ENCODE results near the gene DPP9.

The DPP9 gene

DNA sequence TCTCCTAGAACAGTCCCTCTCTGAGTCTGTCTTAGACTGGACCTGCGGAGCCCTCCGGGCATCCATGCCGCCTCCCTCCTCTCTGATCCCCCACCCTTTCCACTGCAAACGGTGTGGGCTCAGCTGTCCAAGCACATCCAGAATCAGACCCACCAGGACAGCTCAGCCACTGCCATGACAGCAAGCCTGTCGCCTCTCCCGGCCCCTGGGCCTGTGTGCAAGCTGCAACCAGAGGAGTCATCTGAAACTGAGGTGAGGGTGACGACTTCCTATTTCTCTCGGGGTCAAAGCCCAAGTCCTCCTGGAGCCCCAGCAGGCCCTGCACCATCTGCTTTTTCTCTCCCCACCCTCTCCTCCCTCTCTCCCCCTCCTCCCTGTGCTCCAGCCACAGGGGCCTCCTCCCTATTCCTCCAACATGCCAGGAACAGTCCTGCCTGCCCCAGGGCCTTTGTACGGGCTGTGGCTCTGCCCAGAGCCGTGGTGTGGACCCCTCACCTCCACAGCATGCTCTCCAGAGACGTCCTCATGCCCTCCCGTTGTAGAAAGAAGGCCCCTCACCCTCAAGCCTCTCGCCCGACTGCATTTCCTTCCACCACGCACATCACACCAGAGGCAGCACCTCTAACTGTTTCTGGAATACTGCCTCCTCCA is 30.0 kb downstream of the DPP9 start:
- no peak for TF ChIP-seq CTCF (IDR thresholded peaks at IDR 0.05)
- TF ChIP-seq ZFX (IDR thresholded peaks at IDR 0.05; ENCODE audit: borderline replicate concordance) = no peak

DNA sequence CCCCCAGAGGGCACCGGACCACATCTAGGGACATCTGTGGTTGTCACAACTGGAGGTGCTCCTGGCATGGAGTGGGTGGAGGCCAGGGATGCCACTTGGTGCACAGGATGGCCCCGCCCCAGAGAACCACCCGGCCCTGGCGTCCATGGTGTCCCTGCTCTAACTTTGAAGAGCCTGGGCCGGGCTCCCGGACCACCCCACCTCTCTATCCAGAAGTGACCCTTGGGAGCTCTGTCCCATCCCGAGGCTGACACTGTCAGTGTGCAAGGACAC is 30.6 kb downstream of the DPP9 start:
- TF ChIP-seq CTCF (IDR thresholded peaks at IDR 0.05) = no peak
- no peak for TF ChIP-seq ZFX (IDR thresholded peaks at IDR 0.05; ENCODE audit: borderline replicate concordance)
- H3K27ac ChIP-seq = no peak overlapping the region

More for the DNA sequence above, 30.0 kb downstream of the DPP9 start:
- peak overlapping the region; percentile 86 for H3K27ac ChIP-seq

DNA sequence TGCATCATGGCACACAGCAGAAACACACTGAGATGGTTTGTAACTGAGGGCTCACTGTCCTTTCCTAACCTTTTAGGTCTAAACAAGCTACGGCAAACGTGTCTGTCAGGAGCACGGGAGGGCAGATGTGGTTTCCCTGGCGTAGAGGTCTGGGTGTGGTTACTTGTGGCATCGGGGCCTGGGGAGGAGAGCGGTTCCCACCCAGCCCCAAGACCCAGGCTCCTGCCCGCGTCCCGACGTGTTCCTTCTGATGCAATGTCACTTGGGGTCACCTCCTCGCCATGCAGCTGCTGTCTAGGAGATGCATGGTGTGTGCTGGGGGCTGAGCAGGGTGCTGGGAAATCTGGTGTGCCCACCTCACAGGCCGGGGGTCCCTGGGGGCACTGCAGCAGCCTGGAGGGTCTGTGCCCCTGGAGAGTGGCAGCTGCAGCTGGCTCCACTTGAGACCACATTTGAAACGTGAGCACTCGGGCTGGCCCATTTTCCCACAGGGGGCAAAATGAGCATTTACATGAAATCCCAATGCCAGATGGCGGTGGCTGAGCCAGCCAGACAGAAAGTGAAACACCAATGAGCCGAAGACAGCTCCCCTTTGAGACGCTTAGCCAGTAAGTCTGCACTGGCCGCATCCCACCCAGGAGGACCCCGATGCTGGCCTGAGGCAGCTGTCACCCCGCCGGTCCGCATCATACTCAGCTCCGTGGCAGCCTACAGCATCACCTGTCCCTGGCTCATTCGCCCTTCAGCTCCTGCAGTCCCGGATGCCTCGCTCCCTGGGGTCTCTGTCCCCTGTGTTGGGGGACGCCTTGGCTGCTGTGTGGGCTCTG is 31.2 kb downstream of the DPP9 start:
- no peak overlapping the region for H3K27ac ChIP-seq
- TF ChIP-seq CTCF (IDR thresholded peaks at IDR 0.05) (no peak), ZFX (IDR thresholded peaks at IDR 0.05; ENCODE audit: borderline replicate concordance) (no peak)

- H3K27ac ChIP-seq = no peak overlapping the region
Measured at GRCh38 chr19:4691373-4691772, 32.3 kb downstream of the DPP9 start.

GRCh38 chr19:4690361-4690760 is 33.3 kb downstream of the DPP9 start:
- no peak overlapping the region for H3K27ac ChIP-seq
- TF ChIP-seq ZFX (IDR thresholded peaks at IDR 0.05; ENCODE audit: borderline replicate concordance) = no peak
- TF ChIP-seq CTCF (IDR thresholded peaks at IDR 0.05) = no peak

More at GRCh38 chr19:4691373-4691772, 32.3 kb downstream of the DPP9 start:
- TF ChIP-seq ZFX (IDR thresholded peaks at IDR 0.05; ENCODE audit: borderline replicate concordance) (no peak), CTCF (IDR thresholded peaks at IDR 0.05) (no peak)

DNA sequence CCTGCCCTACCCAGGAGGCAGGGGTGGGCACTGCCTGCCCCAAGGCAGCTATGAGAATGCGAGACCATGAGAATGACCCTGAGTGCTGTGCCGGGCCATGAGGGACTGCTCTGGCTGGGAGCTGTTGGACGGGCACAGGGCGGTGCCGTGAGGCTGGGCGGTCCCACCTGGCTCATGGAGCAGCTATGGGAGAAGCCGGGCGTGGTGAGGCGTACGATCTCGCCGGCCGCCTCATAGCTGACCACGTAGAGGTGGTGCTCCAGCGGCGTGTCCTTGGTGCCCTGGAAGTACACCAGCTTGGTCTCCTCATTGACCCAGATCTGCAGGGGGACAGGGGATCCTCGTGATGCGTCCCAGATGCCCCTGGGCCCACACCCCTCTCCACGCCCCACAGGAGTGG is 34.2 kb downstream of the DPP9 start:
- no peak overlapping the region for H3K27ac ChIP-seq
- no peak for TF ChIP-seq ZFX (IDR thresholded peaks at IDR 0.05; ENCODE audit: borderline replicate concordance)

DNA sequence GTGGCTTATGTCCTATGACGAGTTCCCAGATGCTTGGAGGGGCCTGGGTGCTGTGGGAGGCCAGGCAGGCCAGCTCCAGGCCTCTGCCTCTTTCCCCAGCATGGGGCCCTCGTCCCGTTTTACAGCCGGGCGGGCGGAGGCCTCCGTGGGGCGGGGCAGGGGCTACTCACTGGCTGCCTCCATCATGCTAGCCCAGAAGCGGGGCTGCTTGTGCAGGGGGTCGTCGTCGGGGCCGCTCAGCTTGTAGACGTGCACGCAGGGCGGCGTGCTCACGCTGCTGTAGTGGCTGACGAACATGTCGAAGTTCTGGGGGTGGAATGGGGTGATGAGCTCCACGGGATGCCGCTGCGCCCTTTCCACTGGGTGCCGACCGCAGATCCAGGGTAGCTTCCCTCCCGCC is 35.1 kb downstream of the DPP9 start:
- TF ChIP-seq ZFX (IDR thresholded peaks at IDR 0.05; ENCODE audit: borderline replicate concordance) = no peak
- TF ChIP-seq CTCF (IDR thresholded peaks at IDR 0.05) = no peak
- H3K27ac ChIP-seq = no peak overlapping the region
